T-cell (primary cell): ENCODE data around the gene TMSB15C. TPM values are rescaled to one million over a fixed set of nuclear protein-coding genes. Genes with fewer than 3 reads are reported as not detected.
"Not testable (repeated sequence)": the region's sequence is repeated elsewhere in the genome, so short reads cannot be mapped to it uniquely, and the experiment has no call there.

ENCODE experiments used
- ATAC-seq, 4 experiments: fragments of 200-7000 bp in 3 of 4; fragments of 150-1000 bp in 1 of 4; cut with Tn5 transposase; replicated peaks in 1 of 4; 1 replicate in 3 of 4; 2 replicates in 1 of 4; pipeline ENCODE4 v1.10.0; 2021; ENCODE audit warnings: moderate library complexity in 3 of 4, mild to moderate bottlenecking in 2 of 4, moderate number of reproducible peaks in 1 of 4
- CTCF ChIA-PET, 2 donors: fragments of 300-600 bp; sonication (Branson Sonifier 250); formaldehyde crosslinking; loops; one replicate each; lab custom pipeline; 2022; ENCODE audit warnings: antibody characterized with exemption in 2 of 2; lab: Charles Lee
- POLR2A ChIA-PET, 2 donors: fragments of 300-600 bp; sonication (Branson Sonifier 250); formaldehyde crosslinking; loops; one replicate each; lab custom pipeline; 2022; ENCODE audit warnings: antibody characterized with exemption in 2 of 2; lab: Charles Lee
- DNase-seq, 35 experiments: peaks; one replicate each; pipeline versions ENCODE4 v3.0.0 to v3.0.0-alpha.2; 2013 to 2023
- H3K27ac ChIP-seq: one replicate; pipeline ENCODE4 v1.5.1; 2013; ENCODE audit warnings: low read length
- H3K27me3 ChIP-seq, 2 experiments: replicated peaks in 1 of 2; 1 replicate in 1 of 2; 2 replicates in 1 of 2; pipeline versions ENCODE4 v1.6.1 to v1.7.0; 2013; ENCODE audit warnings: low read length in 1 of 2, mixed read lengths in 1 of 2; ENCODE audit not compliant: control insufficient read depth in 2 of 2, insufficient read depth in 2 of 2; ENCODE audit errors: extremely low read depth in 1 of 2
- H3K36me3 ChIP-seq, 2 donors: 1 replicate in 1 of 2; 2 replicates in 1 of 2; pipeline versions ENCODE4 v1.6.1 to v1.7.0; 2013; ENCODE audit warnings: low read length in 1 of 2; ENCODE audit not compliant: control insufficient read depth in 2 of 2, insufficient read depth in 1 of 2; ENCODE audit errors: extremely low read depth in 1 of 2
- H3K4me1 ChIP-seq, 2 experiments: 1 replicate in 1 of 2; 2 replicates in 1 of 2; pipeline versions ENCODE4 v1.6.1 to v1.7.0; 2013; ENCODE audit warnings: low read length in 2 of 2, mixed read lengths in 1 of 2; ENCODE audit not compliant: insufficient read depth in 2 of 2, control insufficient read depth in 1 of 2; ENCODE audit errors: extremely low read depth in 1 of 2
- H3K4me3 ChIP-seq, 2 donors: 1 replicate in 1 of 2; 2 replicates in 1 of 2; pipeline versions ENCODE4 v1.5.1 to v1.7.0; 2013; ENCODE audit warnings: mild to moderate bottlenecking in 2 of 2, low read length in 1 of 2, moderate library complexity in 1 of 2; ENCODE audit not compliant: control insufficient read depth in 1 of 2; ENCODE audit errors: extremely low read depth in 1 of 2
- H3K9me3 ChIP-seq: 2 replicates; pipeline ENCODE4 v1.7.0; 2013
- H3K27ac Mint-ChIP-seq, 2 donors: one replicate each; pipeline ENCODE4 v1.8.0; 2020 to 2021; ENCODE audit warnings: mild to moderate bottlenecking in 2 of 2, mixed read lengths in 2 of 2
- H3K27me3 Mint-ChIP-seq, 2 donors: one replicate each; pipeline ENCODE4 v1.8.0; 2021 to 2022; ENCODE audit warnings: mixed read lengths in 2 of 2
- H3K36me3 Mint-ChIP-seq: one replicate; pipeline ENCODE4 v1.8.0; 2021; ENCODE audit warnings: mixed read lengths
- H3K4me1 Mint-ChIP-seq, 3 donors: one replicate each; pipeline ENCODE4 v1.8.0; 2020 to 2022; ENCODE audit warnings: mixed read lengths in 3 of 3, mild to moderate bottlenecking in 1 of 3
- H3K4me3 Mint-ChIP-seq, 3 donors: one replicate each; pipeline ENCODE4 v1.8.0; 2020 to 2022; ENCODE audit warnings: mild to moderate bottlenecking in 3 of 3, mixed read lengths in 3 of 3, moderate library complexity in 3 of 3
- H3K9me3 Mint-ChIP-seq, 3 donors: one replicate each; pipeline ENCODE4 v1.8.0; 2020 to 2022; ENCODE audit warnings: mixed read lengths in 3 of 3
- WGBS: methylation state at CpG from one replicate; pipeline ENCODE4 v1.1.5; 2013; ENCODE audit warnings: missing lambda C conversion rate; ENCODE audit not compliant: insufficient coverage; 5-methylcytosine and 5-hydroxymethylcytosine counted together
- total RNA-seq, 35 experiments: library from RNA in 6 of 35; stranded (reverse) in 6 of 35; fragments of 120-200 nt in 1 of 35; gene quantifications; one replicate each; pipeline versions ENCODE4 v1.2.1 to v1.2.4 and lab custom pipeline; 2013 to 2026

The TMSB15C gene
- total RNA-seq, 5 donors from 2014 or later (not counting 1 experiment from before 2014, with no cell fraction given) = 2.1 to 3.5 (median 2.7) TPM

DNA sequence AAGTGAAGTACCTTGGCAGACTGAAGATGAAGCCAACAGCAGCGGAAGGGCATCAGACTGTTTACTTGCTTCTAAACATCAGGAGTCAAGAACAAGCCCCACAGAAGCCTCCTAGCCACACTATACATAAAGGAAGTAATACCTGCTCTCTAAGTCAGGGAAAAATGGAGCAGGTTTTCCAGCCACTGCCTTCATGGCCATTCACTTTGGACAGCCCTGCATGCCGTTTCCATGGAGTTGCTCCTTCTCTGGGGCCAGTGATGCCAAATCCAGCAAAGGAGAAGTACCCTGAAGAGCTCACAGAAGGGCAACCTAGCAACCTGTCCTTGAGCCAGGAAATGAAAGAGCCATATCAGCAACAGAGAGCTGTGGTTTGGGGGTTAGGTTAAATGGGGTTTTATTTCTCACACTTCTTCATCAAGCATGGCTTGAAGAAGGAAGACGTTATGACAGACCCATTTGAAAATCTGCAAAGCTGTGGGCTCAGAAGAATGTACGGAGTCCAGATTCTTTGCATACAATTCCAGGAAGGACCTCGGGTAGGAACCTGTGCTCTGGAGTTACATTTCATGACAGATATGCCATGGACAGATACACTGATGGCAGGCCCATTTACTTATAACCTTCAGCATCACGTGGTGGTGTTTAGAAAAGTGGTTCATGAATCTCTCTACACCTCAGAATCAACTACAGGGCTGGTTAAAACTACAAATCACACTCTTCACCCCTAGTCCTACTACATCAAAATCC is 34.6 kb upstream of the TMSB15C start:
- H3K27me3 Mint-ChIP-seq = peaks cover 0 to 25% of the 10 kb centered on the region in 2 donors
- Histone ChIP-seq H3K4me3 (peak overlapping the region in 1 of 2 donors; percentile 76), H3K27ac (peak overlapping the region; percentile 78), H3K4me1 (peaks cover 2 to 61% of the 10 kb centered on the region in 2 experiments)
- DNase-seq (peak in 11 of 35 experiments; percentile 10 to 51 (median 27)), ATAC-seq (peak; percentile 52 to 71 (median 55))
- H3K4me3 Mint-ChIP-seq = peak overlapping the region; percentile 81 to 88 (median 86)
- not testable (repeated sequence) for H3K27me3 ChIP-seq, H3K9me3 Mint-ChIP-seq, H3K36me3 Mint-ChIP-seq, H3K9me3 ChIP-seq, H3K36me3 ChIP-seq
- H3K4me1 Mint-ChIP-seq = peaks cover 8 to 52% (median 31%) of the 10 kb centered on the region in 3 donors
- no CpG with 5 or more reads among the region's 6 CpGs for WGBS
- ChIA-PET CTCF (interaction anchor here (0.6 to 4.4 kb wide), 5 partner anchors 11 to 46 kb away, joined by 3 to 27 read pairs (median 3); partner anchors contain the start of gene SLC25A53 (in 1 of the 2)), POLR2A (interaction anchor here in 1 of 2 donors (0.7 kb wide), 2 partner anchors 356 to 1511 kb away, joined by 3 read pairs; partner anchors contain the start of gene ARMCX5)
- H3K27ac Mint-ChIP-seq = peak overlapping the region; percentile 85 to 94

DNA sequence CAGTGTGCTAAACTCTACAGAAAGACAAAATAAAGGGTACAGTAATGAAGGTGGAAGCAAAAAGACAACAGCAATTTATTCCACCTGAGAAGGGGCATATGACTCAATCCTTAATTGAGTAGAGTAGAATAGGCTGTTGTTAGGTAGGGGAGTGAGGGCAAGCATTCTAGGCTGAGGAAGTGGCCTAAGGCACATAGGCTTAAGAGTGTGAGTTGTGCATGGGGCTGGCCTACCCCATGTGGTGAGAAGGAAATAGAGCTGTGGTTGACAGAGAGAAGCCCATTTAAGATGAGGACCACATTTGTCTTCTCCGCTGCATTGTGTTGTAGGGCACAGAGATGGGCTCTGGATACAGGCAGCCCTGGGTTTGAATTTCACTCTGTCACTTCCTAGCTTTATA is 32.9 kb upstream of the TMSB15C start:
- peak overlapping the region; percentile 53 for H3K27ac ChIP-seq
- peaks cover 0 to 2% of the 10 kb centered on the region in 2 donors for H3K36me3 ChIP-seq
- H3K27me3 Mint-ChIP-seq = peaks cover 0 to 18% of the 10 kb centered on the region in 2 donors
- H3K27me3 ChIP-seq = no peaks in the 10 kb centered on the region
- no peak overlapping the region for H3K4me3 ChIP-seq
- H3K36me3 Mint-ChIP-seq = no peaks in the 10 kb centered on the region
- H3K9me3 Mint-ChIP-seq = no peaks in the 10 kb centered on the region
- ATAC-seq (no peak), DNase-seq (peak in 1 of 35 experiments; percentile 15)
- ChIA-PET POLR2A (interaction anchor here in 1 of 2 donors (0.6 kb wide), 1 partner anchor 9 kb away, joined by 3 read pairs; no protein-coding TSS in a partner anchor), CTCF (interaction anchor here in 1 of 2 donors (1.5 kb wide), 1 partner anchor 9 kb away, joined by 7 read pairs; no protein-coding TSS in a partner anchor)
- peaks cover 8 to 45% (median 29%) of the 10 kb centered on the region in 3 donors for H3K4me1 Mint-ChIP-seq
- peaks cover 2 to 59% of the 10 kb centered on the region in 2 experiments for H3K4me1 ChIP-seq
- no CpG with 5 or more reads among the region's 1 CpG for WGBS
- H3K27ac Mint-ChIP-seq = no peak overlapping the region
- H3K9me3 ChIP-seq = no peaks in the 10 kb centered on the region
- H3K4me3 Mint-ChIP-seq = peak overlapping the region in 1 of 3 donors; percentile 21

DNA sequence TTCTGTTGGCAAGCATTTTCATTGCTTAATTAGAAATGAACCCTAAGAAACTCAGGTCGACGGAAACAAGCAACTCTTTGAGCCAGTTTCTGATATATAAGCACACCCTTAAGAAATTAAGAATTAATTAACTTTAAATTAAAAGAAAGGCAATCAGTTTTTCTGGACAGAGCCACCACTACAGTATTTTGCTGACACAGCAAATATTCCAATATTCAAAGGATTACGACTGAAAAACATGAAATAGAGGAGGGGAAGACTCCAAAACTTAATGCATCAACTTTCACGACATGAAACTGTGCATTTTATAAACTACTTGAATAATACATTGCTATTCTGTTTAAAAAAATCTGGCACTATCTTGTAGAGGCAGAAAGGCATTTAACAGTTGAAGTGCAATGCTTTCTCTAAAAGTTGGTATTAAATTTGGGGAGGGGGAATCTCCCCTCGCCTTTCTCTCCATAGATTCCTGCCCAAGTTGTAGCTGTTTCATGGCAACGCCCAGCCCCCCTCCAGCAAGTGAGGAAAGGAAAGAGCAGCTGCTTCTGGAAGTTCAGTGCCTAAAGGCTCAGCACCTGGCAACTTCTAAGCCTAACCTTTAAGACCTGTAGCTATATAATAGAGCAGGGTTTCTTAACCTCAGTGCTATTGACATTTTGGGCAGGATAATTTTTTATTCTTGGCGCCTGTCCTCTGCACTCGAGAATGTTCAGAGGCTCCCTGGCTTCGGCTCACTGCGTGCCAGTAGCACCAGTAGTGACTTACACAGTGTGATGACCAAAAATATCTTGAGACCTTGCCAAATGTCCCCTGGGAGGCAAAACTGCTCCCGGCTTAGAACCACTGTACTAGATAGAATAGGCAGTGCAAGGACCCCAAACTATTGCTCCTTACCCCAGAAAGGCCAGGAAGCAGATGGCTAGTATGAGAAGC is 29.6 kb upstream of the TMSB15C start:
- H3K36me3 Mint-ChIP-seq = no peaks in the 10 kb centered on the region
- Histone ChIP-seq H3K4me3 (no peak overlapping the region), H3K4me1 (peaks cover 0 to 36% of the 10 kb centered on the region in 2 experiments), H3K36me3 (peaks cover 0 to 2% of the 10 kb centered on the region in 2 donors), H3K27me3 (no peaks in the 10 kb centered on the region), H3K27ac (no peak overlapping the region), H3K9me3 (no peaks in the 10 kb centered on the region)
- peaks cover 8 to 27% (median 13%) of the 10 kb centered on the region in 3 donors for H3K4me1 Mint-ChIP-seq
- H3K4me3 Mint-ChIP-seq = no peak overlapping the region
- H3K27ac Mint-ChIP-seq = no peak overlapping the region
- DNase-seq (no peak), ATAC-seq (no peak)
- POLR2A ChIA-PET = interaction anchor here in 1 of 2 donors (0.6 kb wide), 1 partner anchor 77 kb away, joined by 3 read pairs; no protein-coding TSS in a partner anchor
- WGBS = no CpG with 5 or more reads among the region's 11 CpGs
- H3K9me3 Mint-ChIP-seq = no peaks in the 10 kb centered on the region
- peaks cover 0 to 18% of the 10 kb centered on the region in 2 donors for H3K27me3 Mint-ChIP-seq
- CTCF ChIA-PET = no interaction called here

DNA sequence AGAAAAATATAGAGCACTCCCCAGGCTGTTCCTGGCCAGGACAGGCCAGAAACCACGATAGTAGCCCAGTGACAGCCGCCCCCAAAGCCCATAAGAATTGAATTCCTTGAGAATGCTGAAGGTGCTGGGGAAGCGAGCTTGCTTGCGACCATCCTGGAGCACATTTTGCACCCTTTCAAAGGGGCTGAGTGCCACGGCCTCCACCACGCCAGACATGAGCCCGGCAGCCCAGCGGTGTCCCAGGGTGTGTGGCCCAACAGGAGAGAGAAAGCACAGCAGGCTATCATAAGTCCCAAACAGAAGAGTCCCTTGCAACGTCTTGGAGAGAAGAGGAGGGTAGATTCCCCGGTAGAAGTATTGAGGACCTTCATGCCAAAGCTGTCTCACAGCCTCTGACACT is 28.6 kb upstream of the TMSB15C start:
- WGBS = 100% methylated on average over 3 of the region's 10 CpGs
- no peak overlapping the region for H3K27ac Mint-ChIP-seq
- POLR2A ChIA-PET = no interaction called here

DNA sequence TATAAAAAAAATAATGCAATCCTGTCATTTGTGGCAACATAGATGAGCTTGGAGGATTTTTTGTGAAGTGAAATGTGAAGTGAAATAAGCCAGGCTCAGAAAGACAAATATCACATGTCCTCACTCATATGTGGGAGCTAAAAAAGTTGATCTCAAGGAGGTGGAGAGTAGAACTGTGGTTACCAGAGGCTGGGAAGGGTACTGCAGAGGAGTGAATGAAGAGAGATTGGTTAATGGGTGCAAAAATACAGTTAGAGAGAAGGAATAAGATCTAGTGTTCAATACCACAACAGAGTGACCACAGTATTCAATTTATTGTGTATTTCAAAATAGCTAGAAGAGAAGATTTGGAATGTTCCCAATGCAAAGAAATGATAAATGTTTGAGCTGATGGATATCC is 22.9 kb upstream of the TMSB15C start:
- H3K36me3 Mint-ChIP-seq = no peaks in the 10 kb centered on the region

More for the DNA sequence above, 28.6 kb upstream of the TMSB15C start:
- Mint-ChIP-seq H3K36me3 (no peaks in the 10 kb centered on the region), H3K4me3 (no peak overlapping the region), H3K9me3 (no peaks in the 10 kb centered on the region), H3K27me3 (peaks cover 0 to 20% of the 10 kb centered on the region in 2 donors), H3K4me1 (peaks cover 0 to 19% (median 6%) of the 10 kb centered on the region in 3 donors)
- no peak overlapping the region for H3K4me3 ChIP-seq
- no peak for ATAC-seq
- CTCF ChIA-PET = no interaction called here
- no peaks in the 10 kb centered on the region for H3K27me3 ChIP-seq
- H3K4me1 ChIP-seq = peaks cover 0 to 28% of the 10 kb centered on the region in 2 experiments
- no peaks in the 10 kb centered on the region for H3K9me3 ChIP-seq
- H3K27ac ChIP-seq = no peak overlapping the region
- H3K36me3 ChIP-seq = peaks cover 0 to 2% of the 10 kb centered on the region in 2 donors
- no peak for DNase-seq

More for the DNA sequence above, 22.9 kb upstream of the TMSB15C start:
- no peak overlapping the region for H3K27ac ChIP-seq
- H3K36me3 ChIP-seq = no peaks in the 10 kb centered on the region
- H3K9me3 ChIP-seq = no peaks in the 10 kb centered on the region
- H3K4me1 Mint-ChIP-seq = peaks cover 0 to 5% (median 3%) of the 10 kb centered on the region in 3 donors
- no peak overlapping the region for H3K4me3 Mint-ChIP-seq
- DNase-seq (no peak), ATAC-seq (no peak)
- peak overlapping the region in 1 of 2 donors; percentile 34 for H3K27ac Mint-ChIP-seq
- no peaks in the 10 kb centered on the region for H3K9me3 Mint-ChIP-seq
- peaks cover 0 to 2% of the 10 kb centered on the region in 2 experiments for H3K27me3 ChIP-seq
- H3K27me3 Mint-ChIP-seq = peaks cover 0 to 31% of the 10 kb centered on the region in 2 donors
- no peaks in the 10 kb centered on the region for H3K4me1 ChIP-seq
- ChIA-PET POLR2A (interaction anchor here in 1 of 2 donors (0.7 kb wide), 1 partner anchor 27 kb away, joined by 3 read pairs; no protein-coding TSS in a partner anchor), CTCF (interaction anchor here (0.8 to 3.0 kb wide), 7 partner anchors 10 to 67 kb away, joined by 3 to 27 read pairs (median 7); partner anchors contain the start of gene ZCCHC18 (in 1 of the 2))
- H3K4me3 ChIP-seq = no peak overlapping the region
